NCI-H1436 treated with DMSO at 0.1 percent for 48 hours (cell line): Measurements from ENCODE around the gene PDE3A.

ENCODE experiments used
- DNase-seq: peaks from one replicate; lab custom pipeline; 2025; lab: John Stamatoyannopoulos, UW

PDE3A gene

DNA sequence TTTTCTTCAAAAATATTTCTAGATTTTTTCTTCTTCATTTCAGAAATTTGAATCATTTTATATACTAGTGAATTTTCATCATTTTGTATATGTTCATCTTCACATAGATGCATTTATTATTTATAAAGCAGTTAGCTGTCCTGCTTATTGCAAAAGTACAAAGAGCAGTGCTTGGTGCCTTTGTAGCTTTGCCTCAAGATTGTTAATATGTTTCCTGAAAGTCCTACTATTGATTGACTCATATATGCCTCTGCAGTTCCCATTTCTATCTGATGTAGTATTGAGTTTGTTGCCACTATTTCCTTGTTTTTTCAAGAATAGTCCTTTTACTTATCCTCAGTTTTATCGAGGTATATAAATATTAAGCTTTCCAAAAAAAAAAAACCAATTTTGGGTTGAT is 89.7 kb downstream of the PDE3A start:
- DNase-seq, result no peak

DNA sequence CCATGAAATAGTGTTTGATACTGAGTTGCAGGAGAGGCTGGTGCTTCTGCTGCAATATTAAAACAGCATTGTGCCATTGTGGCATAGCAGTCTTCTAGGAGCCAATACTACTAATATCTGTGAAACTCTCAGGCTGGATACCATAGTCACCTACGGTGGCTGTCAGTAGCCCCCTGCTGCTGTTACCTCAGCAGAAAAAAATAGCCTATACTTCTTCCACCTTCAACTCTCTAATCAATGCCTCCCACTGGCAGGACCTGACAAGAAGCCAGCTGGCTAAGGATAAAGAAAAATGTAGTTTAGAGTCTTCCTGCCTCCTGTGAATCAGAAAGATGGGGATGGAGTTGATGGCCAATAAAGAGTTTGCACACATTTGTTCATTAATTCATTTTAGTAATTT is 91.6 kb downstream of the PDE3A start:
- DNase-seq, result no peak

DNA sequence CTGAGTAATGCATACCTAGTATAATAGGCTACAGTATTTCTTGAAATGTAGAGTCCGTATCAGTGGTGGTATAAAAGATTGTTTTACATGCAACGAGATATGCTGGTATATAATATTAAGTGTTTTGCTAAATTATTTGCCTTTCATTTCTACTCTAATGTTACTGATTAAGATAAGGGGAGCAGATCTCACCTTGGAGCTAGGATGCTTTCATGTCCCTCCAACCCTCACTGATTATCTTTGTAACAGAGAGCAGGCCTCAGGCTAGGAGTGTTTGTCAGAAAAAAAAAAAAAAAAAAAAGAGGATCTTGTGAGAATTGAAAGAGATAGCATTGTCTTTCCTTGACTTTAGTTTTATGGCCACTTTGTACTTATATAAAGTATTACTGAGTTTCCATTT is 92.6 kb downstream of the PDE3A start:
- DNase-seq, result no peak

DNA sequence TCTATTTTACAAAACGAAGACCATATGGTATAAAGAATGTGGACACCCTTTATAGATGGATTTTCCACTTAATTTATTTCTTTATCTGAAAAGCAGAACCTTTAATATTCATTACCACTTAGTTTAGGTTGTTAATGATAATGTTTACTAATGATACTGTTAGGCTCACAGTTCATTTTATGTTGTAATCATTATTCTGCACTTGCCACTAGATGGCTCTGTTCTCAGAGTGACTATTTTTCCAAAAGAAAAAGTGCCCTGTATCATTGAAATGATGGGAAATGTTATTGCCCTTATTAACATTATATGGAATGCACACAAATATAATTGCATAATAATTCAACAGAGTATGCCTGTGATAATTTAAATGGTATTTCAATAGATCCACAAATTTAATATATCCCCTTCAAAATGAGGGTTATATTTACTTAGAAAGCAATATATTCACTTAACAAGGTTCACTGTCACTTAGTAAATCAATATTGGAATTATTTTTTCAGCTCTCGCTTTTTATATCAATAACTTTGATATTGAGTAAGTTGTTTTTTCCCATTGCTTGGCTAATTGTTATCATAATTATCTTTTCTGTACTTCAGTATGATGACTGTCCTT is 95.7 kb downstream of the PDE3A start:
- no peak for DNase-seq

DNA sequence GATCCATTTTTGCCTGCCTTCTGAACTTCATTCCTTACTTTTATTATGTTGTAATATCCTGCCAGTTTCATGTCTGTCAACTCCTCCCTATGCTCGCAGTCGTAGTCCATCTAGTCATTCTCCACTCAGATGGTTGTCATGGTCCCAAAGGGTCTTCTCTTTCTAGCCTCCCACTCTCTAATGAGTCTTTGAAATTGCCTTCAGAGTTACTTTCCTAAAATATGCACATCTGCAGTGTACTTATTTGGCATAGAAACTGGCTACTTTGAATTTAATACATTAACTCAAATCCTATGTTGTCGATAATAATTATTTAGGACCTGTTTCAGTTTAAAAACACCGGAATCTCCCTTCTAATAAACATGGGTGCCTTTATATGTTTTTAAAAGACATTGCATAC is 101.0 kb downstream of the PDE3A start:
- DNase-seq, result no peak

DNA sequence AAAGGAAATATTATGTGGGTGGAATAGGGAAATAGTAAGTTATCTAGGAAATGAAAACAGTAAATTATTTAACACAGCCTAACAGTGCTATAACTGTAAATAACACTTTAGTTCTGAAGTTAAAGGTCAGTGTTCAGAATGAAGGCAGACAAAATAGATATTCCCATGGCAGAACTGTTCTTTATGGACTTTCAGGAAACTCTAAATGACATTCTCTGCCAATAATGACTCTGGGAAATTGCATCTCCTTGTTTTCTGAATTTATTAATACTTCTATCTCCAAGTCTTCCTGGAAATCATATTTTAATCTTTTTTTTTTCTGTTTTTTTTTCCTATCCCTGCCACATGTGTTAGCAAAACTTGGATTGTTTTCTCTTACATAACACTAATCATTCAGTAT is 101.4 kb downstream of the PDE3A start:
- no peak for DNase-seq

DNA sequence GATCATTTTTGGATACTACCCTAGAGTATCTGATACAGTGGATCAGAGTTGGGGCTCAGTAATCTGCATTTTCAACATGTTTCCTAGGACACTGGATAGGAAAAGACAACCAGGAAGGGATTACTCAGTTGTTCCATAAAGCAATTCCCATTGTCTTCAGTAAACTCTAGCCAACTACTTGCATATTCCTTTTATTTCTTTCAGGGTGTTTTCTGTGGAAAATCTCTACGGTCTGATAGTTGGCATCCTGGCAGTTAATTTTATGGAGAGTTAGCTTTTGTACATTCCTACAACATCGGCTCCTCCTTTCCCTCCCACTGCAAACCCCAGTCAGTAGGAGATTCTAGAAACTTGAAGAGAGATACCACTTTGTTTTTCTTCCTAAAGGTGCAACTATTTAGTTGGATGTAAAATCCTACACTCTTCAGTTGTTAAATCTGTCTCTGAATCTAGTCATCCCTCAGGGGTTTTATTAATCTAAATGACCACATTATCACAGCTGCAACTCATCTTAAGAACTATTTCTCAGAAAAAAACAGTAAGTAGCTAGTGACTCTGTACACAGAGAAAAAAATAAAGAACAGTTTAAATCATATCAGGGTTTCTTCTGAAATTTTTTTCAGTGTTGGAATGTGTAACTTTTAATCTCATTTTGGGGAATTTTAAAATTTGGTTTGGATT is 103.9 kb downstream of the PDE3A start:
- no peak for DNase-seq

DNA sequence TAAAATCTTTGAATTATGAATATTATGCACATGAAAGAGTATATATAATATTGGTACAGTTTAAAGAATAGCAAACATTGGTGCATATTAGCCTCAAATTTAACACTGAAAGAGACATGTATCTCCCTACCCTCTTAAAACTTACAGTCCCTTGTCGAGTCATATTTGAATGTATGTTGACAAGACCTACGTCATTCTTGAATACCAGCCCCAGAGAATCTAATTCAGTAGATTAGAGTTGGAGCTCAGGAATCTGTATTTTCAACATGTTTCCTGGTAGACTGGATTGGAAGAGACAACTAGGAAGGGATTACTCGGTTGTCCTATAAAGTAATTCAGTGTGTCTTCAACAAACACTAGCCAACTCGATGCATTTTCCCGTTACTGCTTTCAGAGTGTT is 104.8 kb downstream of the PDE3A start:
- no peak for DNase-seq

DNA sequence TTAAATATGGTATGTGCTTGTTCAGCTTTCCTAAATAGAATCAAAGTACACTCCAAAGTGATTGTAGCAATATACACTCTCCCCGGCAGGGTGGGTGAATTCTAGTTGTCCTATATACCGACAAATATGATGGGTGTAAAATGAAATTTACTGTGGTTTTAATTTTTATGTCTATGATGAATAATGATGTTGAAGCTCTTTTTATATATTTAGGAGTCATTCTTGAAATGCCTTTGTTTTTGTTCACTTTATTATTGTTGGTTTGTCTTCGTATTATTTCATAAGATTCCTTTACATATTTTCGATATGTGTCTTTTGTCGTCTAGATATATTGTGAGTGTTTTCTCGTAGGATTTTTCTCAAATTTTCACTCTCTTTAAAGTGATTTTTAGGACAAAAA is 105.7 kb downstream of the PDE3A start:
- DNase-seq, result no peak

DNA sequence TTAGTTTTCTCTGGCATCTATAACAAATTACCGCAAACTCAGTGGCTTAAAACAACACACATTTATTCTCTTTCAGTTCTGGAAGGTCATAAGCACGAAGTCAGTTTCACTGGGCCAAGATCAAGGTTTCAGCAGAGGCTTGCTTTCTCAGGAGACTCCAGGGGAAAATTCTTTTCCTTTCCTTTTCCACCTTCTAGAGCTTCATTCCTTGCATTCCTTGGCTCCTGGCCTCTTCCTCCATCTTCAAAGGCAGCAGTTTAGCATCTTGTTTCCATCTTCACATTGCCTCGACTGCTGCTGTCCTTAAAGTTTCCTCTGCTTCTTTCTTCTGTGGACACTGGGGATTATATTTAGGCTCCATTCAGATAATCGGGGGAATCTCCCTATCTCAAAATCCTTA is 106.1 kb downstream of the PDE3A start:
- no peak for DNase-seq

DNA sequence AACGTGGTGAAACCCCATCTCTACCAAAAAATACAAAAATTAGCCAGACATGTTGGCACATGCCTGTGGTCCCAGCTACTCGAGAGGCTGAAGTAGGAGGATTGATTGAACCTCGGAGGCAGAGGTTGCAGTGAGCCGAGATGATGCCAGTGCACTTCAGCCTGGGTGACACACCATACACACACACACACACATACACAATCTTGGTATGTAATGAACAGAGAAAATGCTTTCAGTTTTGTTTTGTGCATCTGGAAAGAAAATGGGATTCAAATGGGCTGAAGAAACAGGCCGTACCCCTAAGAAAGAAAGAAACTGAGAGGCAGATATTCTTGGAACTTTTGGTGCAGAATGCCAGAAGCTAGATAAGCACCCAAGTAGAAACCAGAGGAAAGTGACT is 107.2 kb downstream of the PDE3A start:
- DNase-seq, result no peak

DNA sequence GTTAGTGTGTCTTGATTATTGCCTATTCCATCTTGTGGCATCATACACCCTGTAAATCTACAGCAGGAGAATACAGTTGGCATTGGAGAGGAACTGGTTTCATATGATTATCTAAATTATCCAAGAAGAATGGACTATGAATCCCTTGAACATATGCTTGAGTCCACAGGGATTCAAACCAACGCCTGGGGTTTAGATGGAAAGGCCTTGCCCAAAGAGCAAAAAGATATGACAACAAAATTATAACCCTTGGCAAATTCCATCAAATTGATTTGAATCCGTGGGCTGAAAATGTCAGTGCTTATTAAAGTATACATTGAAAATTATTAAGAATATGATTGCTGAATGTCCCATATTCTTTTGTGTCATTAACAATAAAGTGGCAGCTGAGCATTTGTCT is 108.2 kb downstream of the PDE3A start:
- no peak for DNase-seq

DNA sequence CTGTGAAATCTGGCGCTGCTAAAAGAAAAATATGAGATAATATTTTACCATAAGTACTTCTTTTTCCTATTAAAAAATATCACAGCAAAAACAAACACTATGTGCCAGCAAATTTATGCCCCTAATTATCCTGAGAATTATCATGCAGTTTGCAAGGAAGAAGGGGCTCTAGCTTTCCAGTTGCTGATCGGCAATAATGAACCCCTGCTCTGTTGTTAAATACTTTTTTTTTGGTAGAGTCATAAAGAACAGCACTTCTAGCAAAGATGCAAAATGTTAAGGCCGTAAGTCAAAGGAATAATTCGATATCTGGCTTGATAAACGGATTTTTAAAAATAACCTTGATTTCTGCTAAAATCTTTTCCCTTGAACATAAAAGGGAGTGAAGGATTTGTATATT is 108.9 kb downstream of the PDE3A start:
- DNase-seq, result no peak

DNA sequence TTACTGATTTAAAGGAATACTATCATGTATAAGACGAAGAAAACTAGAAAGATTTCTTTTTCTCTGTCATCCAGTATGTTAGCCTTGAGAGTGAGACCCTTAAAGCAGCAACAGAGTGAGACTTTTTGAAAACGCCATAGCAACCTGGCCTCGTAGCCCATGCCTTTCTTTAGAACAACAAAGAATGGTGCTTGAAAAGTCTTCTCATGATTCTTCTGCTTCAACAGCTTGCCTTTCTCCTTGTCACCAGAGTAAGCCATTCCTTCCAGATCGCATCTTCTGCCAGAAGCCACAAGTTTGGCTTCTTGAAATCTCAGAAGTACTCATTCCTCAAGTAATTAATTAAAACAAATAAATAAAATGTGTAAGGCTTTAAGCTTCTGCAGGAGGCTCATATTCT is 109.3 kb downstream of the PDE3A start:
- DNase-seq, result no peak

DNA sequence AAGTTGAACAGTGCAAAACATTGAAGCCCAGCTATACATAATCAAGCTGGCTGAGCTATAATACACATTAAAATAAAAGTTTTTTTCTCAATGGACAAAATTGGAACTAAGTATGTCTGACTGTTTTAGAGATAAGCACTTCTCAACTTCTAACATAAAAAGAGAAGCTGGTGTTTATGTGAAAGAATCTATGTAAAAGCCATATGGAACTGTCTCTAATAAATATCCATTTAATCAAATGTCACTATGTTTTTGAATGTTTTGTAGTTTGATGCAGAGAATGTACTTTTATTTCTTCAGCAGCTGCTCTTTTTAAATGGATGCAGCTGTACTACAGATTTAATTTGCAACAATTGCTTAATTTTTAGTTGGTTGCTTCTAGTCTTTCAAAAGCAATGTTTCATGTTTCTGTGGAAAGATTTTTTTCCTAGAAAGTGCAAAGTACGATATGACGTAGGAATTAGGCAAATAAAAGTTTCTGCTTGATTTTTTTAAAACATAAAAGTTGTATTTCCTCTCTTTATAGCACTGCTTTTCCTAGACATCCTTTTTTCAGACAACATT is 114.2 kb downstream of the PDE3A start:
- DNase-seq, result no peak

DNA sequence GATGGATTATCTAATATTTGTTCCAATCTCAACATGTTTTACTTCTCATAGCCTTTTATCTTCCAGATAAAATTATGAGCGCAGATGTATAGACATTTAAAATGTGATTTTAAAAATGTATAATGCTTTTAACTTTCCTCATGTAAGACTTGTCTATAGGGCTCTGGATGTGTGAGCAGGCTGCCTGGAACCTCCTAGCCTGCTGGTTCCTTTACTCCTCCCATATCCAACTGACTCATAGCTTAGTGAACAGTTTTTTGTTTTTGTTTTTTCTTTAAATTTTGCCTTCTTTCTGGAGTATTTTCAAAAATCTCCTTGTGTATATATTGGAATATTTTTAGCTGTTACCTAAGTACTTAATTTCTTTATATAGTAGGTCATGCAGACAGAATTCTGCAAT is 115.4 kb downstream of the PDE3A start:
- DNase-seq, result no peak

DNA sequence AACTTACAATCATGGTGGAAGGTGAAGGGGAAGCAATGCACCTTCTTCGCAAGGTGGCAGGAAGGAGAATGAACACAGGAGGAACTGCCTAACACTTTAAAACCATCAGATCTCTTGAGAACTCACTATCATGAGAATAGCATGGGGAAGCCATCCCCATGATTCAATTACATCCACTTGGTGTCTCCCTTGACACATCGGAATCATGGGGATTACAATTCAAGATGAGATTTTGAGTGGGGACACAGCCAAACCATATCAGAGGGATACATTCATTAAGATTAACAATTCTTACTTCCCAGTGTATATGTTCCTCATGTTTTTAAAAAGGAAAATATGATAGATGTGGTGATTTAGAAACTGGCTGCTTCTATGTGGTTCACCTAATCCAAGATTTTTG is 117.9 kb downstream of the PDE3A start:
- DNase-seq, result no peak

DNA sequence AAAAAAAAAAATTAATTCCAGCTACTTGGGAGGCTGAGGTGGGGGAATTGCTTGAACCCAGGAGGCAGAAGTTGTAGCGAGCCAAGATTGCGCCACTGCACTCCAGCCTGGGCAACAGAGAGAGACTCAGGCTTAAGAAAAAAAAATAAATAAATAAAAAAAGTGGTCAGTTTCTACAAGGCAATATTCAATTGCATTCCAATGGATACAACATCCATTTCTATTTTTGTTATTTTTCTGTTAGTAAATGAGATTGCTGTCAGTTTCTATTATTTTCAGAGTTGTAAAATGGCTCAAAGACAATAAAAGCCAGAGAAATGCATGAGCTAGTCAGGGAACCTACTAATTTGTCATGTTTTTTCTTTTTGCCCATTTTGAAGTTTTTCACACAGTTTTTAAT is 119.2 kb downstream of the PDE3A start:
- DNase-seq, result no peak

DNA sequence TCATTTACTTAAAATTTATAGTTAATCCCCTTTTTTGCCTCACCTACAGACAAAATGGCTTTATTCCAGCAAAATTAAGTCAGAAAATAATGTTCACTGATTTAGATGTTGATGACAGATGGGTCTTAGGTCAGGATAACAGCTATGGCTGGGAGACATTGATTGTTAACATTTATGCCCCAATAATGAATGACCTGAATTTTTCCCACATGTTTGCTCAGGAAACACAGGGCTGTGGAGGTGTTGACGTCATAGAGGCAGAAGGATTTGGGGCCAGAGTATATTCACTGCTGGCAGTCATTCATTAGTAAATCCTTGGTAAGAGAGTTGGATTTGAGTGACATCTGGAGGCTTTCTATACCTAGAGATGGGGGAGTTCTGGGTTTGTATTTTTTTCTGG is 121.3 kb downstream of the PDE3A start:
- no peak for DNase-seq

DNA sequence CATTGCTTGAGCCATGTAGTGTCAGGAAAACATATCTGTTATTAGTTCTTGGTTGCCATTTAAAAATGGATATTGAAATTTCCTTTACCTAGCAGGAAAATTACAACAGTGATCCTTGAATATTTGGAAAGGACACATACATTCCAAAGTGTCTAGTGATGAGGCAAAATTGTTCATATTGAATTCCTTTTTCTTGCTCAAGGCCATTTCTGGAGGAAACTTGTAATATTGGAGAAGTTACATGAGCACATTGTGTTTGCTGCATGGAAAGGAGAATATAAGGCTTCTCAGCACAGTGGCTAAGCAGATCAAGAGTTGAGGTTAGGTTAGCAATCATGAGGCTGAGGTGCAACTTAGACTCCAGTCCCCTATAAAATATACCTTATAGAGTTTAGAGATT is 121.9 kb downstream of the PDE3A start:
- no peak for DNase-seq

DNA sequence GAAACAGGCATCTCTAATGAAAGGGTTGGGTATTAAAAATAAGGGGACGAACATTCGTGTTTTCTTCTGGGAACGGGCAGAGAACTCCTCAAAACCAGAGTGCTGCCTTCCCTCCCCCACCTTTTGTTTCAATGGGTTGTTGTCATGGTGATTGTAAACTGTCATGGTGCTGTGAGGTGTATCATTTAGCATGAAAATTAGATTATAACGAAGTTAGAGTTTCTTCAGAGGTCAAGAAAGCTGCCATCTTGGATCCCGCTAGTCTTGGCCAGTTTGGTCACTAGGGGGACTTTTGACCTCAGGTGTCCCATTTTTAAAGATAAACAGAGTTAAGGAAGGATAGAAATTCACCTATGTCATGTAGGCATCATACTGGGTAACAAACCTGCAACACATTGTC is 123.0 kb downstream of the PDE3A start:
- no peak for DNase-seq

DNA sequence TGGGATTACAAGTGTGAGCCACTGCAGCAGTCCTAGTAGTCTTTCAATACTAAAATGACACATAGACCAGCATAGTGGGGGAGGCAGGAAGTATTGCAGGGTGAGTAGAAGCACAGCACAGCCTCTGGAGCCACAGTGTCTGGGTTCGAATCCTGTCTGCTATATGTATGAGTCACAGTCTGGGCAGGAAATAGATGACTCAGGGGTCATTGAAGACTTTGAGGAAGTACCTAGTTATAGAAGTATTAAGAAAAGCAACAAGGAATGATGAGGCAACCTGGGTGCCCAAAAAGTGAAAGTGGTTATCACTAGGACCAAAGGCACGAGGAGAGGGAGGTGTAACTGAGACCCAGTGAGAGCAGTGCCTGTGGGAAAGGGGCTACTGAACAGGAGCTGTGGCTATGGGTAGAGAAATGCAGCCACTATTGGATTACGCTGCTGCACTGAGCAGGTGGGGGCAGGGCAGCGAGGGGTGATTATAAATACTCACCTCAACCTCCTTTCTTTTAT is 124.0 kb downstream of the PDE3A start:
- no peak for DNase-seq

DNA sequence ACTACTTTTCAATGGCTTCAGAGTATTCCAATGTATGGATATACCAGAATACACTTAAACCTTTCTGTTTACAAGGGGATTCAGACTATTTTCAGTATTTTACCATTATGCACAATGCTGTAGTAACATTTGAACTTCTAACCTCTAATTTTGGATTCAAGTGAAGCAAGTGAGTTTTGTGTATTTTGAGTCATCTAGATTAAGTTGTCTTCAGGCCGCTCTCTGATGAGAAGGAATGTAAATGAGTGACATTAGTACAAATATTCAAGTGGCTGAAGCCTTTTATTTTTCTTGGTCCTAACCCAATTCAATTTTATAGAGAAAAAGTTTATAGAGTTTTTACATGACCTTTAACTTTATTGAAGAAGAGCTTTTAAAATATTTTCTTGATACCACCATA is 125.6 kb downstream of the PDE3A start:
- no peak for DNase-seq

DNA sequence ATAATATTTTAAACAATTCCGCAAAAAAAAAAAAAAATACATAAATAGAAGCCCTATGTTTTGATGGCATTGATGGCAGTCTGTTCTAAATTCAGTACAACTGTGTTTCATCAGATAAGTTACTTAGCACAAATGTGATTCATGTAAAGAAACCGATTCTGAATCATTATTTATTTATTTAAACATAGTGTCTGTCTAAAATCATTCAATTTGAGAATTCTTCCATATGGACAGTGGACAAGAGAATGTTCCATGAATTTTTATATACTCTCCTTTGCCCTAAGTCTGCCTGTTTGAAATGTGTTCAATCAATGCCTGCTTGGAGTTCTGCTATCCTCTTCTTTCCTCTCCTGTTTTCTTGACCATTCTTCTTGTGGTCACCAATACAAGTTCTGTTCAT is 126.5 kb downstream of the PDE3A start:
- DNase-seq, result no peak
